Chondrocyte (in vitro differentiated cells): Measurements from ENCODE around the gene PREB. TPM values are rescaled to one million over a fixed set of nuclear protein-coding genes. Genes with fewer than 3 reads are reported as not detected.

Source experiments
- DNase-seq: peaks from one replicate; pipeline ENCODE4 v3.0.0; 2021; ENCODE audit warnings: mixed read lengths, low spot score
- H3K27ac Mint-ChIP-seq: one replicate; pipeline ENCODE4 v1.8.0; 2021; ENCODE audit warnings: mild to moderate bottlenecking, moderate library complexity, mixed read lengths; ENCODE audit not compliant: unreplicated experiment
- H3K27me3 Mint-ChIP-seq: 2 replicates; pipeline ENCODE4 v1.8.0; 2021; ENCODE audit warnings: low read depth, mixed read lengths
- H3K36me3 Mint-ChIP-seq: 2 replicates; pipeline ENCODE4 v1.8.0; 2021; ENCODE audit warnings: low read depth, mixed read lengths
- H3K4me1 Mint-ChIP-seq: 2 replicates; pipeline ENCODE4 v1.8.0; 2021; ENCODE audit warnings: low read depth, mild to moderate bottlenecking, mixed read lengths
- H3K4me3 Mint-ChIP-seq: one replicate; pipeline ENCODE4 v1.8.0; 2021; ENCODE audit warnings: mild to moderate bottlenecking, moderate library complexity, mixed read lengths; ENCODE audit not compliant: unreplicated experiment
- H3K9me3 Mint-ChIP-seq: 2 replicates; pipeline ENCODE4 v1.8.0; 2021; ENCODE audit warnings: low read depth, mixed read lengths
- total RNA-seq: library from RNA; stranded (reverse); gene quantifications from 3 replicates; pipeline ENCODE4 v1.2.1, GENCODE V29; 2021
- TF ChIP-seq, protein P1 (sequence below): fragments of 200-600 bp; sonication (generic); IDR thresholded peaks from 2 replicates; pipeline ENCODE4 v1.5.0; 2021; ENCODE audit warnings: antibody characterized with exemption, mild to moderate bottlenecking, moderate library complexity

The PREB gene
- total RNA-seq, 1 donor from 2014 or later = 49.4 TPM

GRCh38 chr2:27171351-27171848, 37.0 kb upstream of the PREB start:
- no peaks in the 10 kb centered on the region for H3K36me3 Mint-ChIP-seq
- H3K4me1 Mint-ChIP-seq = peaks cover 3% of the 10 kb centered on the region
- TF ChIP-seq, protein P1, sequence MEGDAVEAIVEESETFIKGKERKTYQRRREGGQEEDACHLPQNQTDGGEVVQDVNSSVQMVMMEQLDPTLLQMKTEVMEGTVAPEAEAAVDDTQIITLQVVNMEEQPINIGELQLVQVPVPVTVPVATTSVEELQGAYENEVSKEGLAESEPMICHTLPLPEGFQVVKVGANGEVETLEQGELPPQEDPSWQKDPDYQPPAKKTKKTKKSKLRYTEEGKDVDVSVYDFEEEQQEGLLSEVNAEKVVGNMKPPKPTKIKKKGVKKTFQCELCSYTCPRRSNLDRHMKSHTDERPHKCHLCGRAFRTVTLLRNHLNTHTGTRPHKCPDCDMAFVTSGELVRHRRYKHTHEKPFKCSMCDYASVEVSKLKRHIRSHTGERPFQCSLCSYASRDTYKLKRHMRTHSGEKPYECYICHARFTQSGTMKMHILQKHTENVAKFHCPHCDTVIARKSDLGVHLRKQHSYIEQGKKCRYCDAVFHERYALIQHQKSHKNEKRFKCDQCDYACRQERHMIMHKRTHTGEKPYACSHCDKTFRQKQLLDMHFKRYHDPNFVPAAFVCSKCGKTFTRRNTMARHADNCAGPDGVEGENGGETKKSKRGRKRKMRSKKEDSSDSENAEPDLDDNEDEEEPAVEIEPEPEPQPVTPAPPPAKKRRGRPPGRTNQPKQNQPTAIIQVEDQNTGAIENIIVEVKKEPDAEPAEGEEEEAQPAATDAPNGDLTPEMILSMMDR = no peak
- no peak overlapping the region for H3K27ac Mint-ChIP-seq
- no peak overlapping the region for H3K4me3 Mint-ChIP-seq
- H3K27me3 Mint-ChIP-seq = peaks cover 17% of the 10 kb centered on the region
- H3K9me3 Mint-ChIP-seq = no peaks in the 10 kb centered on the region
- no peak for DNase-seq

- DNase-seq = no peak
- TF ChIP-seq, protein P1 = no peak
- no peak overlapping the region for H3K27ac Mint-ChIP-seq
- H3K4me1 Mint-ChIP-seq = peaks cover 3% of the 10 kb centered on the region
- H3K36me3 Mint-ChIP-seq = no peaks in the 10 kb centered on the region
- H3K4me3 Mint-ChIP-seq = no peak overlapping the region
- peaks cover 16% of the 10 kb centered on the region for H3K27me3 Mint-ChIP-seq
- H3K9me3 Mint-ChIP-seq = no peaks in the 10 kb centered on the region
These were observed 36.3 kb upstream of the PREB start for GRCh38 chr2:27170581-27171337.

DNA sequence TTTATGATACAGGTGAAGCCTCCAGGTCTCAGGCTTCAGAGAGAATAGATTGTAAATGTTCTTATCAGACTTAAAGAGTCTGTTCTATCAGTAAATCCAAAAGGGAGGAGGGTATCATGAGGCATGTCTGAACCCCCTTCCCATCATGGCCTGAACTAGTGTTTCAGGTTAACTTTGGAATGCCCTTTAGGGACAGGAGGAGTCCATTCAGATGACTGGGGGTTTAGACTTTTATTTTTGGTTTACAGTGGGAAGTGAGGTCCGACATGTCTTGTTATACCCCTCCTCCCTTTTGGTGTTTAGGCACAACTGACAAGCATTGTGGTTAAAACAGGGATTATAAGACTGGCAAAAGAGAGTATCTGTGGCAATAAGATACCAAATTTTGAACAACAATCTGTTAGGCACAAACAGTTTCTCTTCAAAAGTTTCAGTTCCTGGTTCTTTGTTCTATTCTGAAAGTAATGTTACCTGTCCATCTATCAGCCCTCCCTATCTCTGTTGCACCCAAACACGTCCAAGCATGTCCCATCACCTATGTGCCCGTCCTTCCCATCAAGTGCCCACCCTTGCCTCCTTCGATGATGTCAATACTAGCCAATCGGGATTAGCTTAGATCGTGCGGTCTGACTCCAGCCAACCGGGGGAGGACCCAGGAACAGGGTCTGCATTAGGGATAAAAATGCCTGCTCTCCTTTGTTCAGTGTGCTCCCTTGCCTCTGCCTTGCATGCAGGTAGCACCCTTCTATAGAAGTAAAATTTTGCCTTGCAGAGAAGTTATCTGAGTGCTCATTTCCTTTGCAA, 30.7 kb upstream of the PREB start:
- TF ChIP-seq, protein P1 = no peak
- Mint-ChIP-seq H3K9me3 (no peaks in the 10 kb centered on the region), H3K36me3 (no peaks in the 10 kb centered on the region), H3K4me3 (no peak overlapping the region), H3K27me3 (peaks cover 2% of the 10 kb centered on the region), H3K4me1 (no peaks in the 10 kb centered on the region), H3K27ac (no peak overlapping the region)
- DNase-seq = no peak

GRCh38 chr2:27162151-27163121, 28.0 kb upstream of the PREB start:
- Mint-ChIP-seq H3K4me3 (no peak overlapping the region), H3K9me3 (no peaks in the 10 kb centered on the region), H3K27me3 (peaks cover 6% of the 10 kb centered on the region), H3K4me1 (no peaks in the 10 kb centered on the region), H3K36me3 (no peaks in the 10 kb centered on the region), H3K27ac (no peak overlapping the region)
- TF ChIP-seq, protein P1 = no peak
- no peak for DNase-seq
